Heart right ventricle (tissue), 16 donors: Measurements from ENCODE around the gene CD40. TPM values are rescaled to one million over a fixed set of nuclear protein-coding genes. Genes with fewer than 3 reads are reported as not detected.

Experiments
- ATAC-seq, 8 donors: fragments of 200-7000 bp; cut with Tn5 transposase; one replicate each; pipeline ENCODE4 v1.9.1; 2020; ENCODE audit warnings: mild to moderate bottlenecking in 8 of 8, moderate library complexity in 8 of 8, moderate number of reproducible peaks in 1 of 8
- DNase-seq, 2 donors: peaks; one replicate each; pipeline ENCODE4 v3.0.0-alpha.2; 2020
- H3K27ac ChIP-seq, 10 donors: fragments of 200-600 bp; sonication (generic) in 2 of 10; one replicate each; pipeline versions ENCODE4 v1.5.0 to v1.8.0; 2020 to 2022; ENCODE audit warnings: mild to moderate bottlenecking in 3 of 10
- H3K27me3 ChIP-seq, 7 donors: fragments of 200-600 bp; one replicate each; pipeline ENCODE4 v1.8.0; 2021 to 2022; ENCODE audit warnings: mild to moderate bottlenecking in 2 of 7
- H3K36me3 ChIP-seq, 9 donors: fragments of 200-600 bp; sonication (generic) in 1 of 9; one replicate each; pipeline versions ENCODE4 v1.5.0 to v1.8.0; 2020 to 2022; ENCODE audit warnings: mild to moderate bottlenecking in 2 of 9
- H3K4me1 ChIP-seq, 9 donors: fragments of 200-600 bp; sonication (generic) in 1 of 9; one replicate each; pipeline versions ENCODE4 v1.5.0 to v1.8.0; 2020 to 2022; ENCODE audit warnings: mild to moderate bottlenecking in 4 of 9
- H3K4me3 ChIP-seq, 10 donors: fragments of 200-600 bp; sonication (generic) in 2 of 10; one replicate each; pipeline versions ENCODE4 v1.5.0 to v1.8.0; 2020 to 2022; ENCODE audit warnings: mild to moderate bottlenecking in 7 of 10, moderate library complexity in 2 of 10
- H3K9me3 ChIP-seq, 11 donors: fragments of 200-600 bp in 10 of 11; sonication (generic) in 2 of 11; one replicate each; pipeline versions ENCODE4 v1.5.0 to v1.8.0; 2013 to 2022; ENCODE audit warnings: mild to moderate bottlenecking in 2 of 11, control low read depth in 1 of 11, moderate library complexity in 1 of 11
- WGBS, 2 donors: extraction: QIAGEN DNeasy Blood & Tissue Kit; methylation state at CpG; one replicate each; pipeline ENCODE4 v1.1.7; 2013; ENCODE audit warnings: inconsistent platforms in 1 of 2; 5-methylcytosine and 5-hydroxymethylcytosine counted together
- intact Hi-C, 10 donors: fragments of 100-400 bp; cut with DNase I; formaldehyde crosslinking; loops; one replicate each; pipeline versions ENCODE4 v1.11.1 to v1.14.2; 2022
- long read RNA-seq, 3 donors: library from polyadenylated mRNA; unstranded; transcript quantifications; one replicate each; pipeline ENCODE4 v2.0.0, GENCODE V29; 2020 to 2021
- polyA plus RNA-seq, 2 donors: library from polyadenylated mRNA; stranded (reverse); fragments of 200-250 nt; gene quantifications; one replicate each; pipeline ENCODE4 v1.2.3, GENCODE V29; 2013
- total RNA-seq, 10 donors: library from RNA; stranded (reverse); fragmentation: NEBNext Ultra II Directional in 3 of 10; extraction: Animal tissue kit (Norgen Biotek cat#: 25700) in 3 of 10; gene quantifications; one replicate each; pipeline versions ENCODE4 v1.2.1 to v1.2.4, GENCODE V29; 2021 to 2023
- TF ChIP-seq, protein P1 (sequence below), 9 donors: fragments of 200-600 bp; sonication (generic) in 2 of 9; IDR thresholded peaks; one replicate each; pipeline versions ENCODE4 v1.5.0 to v1.8.0; 2021 to 2022; ENCODE audit warnings: antibody characterized with exemption in 9 of 9, mild to moderate bottlenecking in 5 of 9, moderate library complexity in 1 of 9
- donor health status: Arrhythmogenic right ventricular cardiomyopathy.
- donor health status: ischemic (EF 13 %, LVEDD 7.1; RV severe dilation, severe dysfunction).
- donor health status: healthy with polysubstance abuse.
- donor health status: DM: no; HTN: yes; CAD: no.
- donor health status: DM: no; HTN: no; CAD: no.
- donor health status: ischemic (EF 25% LVEDD 6.9; RV normal size, moderate dysfunction).
- donor health status: ischemic (EF 25% LVEDD 5.7; RV mildly dilated, moderate dysfunction).
- donor health status: healthy.
- donor health status: DM: yes; HTN: yes; CAD: no.
- donor health status: Ischemic cardiomyopathy.
- donor health status: ischemic (EF 35%, LVEDD 5.7; RV mildly dilated, moderate dysfunction).
- donor health status: nonischemic (EF 11% LVEDD 7.7; RV severe dilation, severe dysfunction).
- donor health status: DM: yes; HTN: yes; CAD: no.
- donor health status: PGD.
- donor health status: ischemic (EF 29% LVEDD 5.4; RV normal size, mild dysfunction).
- donor health status: nonischemic (EF 23%, LVEDD 6.1; RV moderate dilation, normal function).

CD40 gene
- 10 to 100 TPM in 1 of 10 donors, 1 to 10 TPM in 9; 2.6 to 25.0 (median 5.9) TPM for total RNA-seq
- 1 to 10 TPM; 7.9 to 9.3 TPM for polyA plus RNA-seq
- long read RNA-seq, donor 1, transcript CD40-202 (9 exons, 1,729 nt), result major isoform, 10 of 14 reads
- long read RNA-seq, donor 1, partial matches to known transcripts, result 0 of 14 reads
- long read RNA-seq, donor 1, other reads (novel, unspliced or antisense), result 3 of 14 reads
- long read RNA-seq, donor 2, transcript CD40-202 (9 exons, 1,729 nt), result major isoform, 9 of 15 reads
- long read RNA-seq, donor 2, partial matches to known transcripts, result 2 of 15 reads
- long read RNA-seq, donor 2, other reads (novel, unspliced or antisense), result 2 of 15 reads
- long read RNA-seq, donor 3, transcript CD40-202 (9 exons, 1,729 nt), result major isoform, 13 of 22 reads
- long read RNA-seq, donor 3, partial matches to known transcripts, result 0 of 22 reads
- long read RNA-seq, donor 3, other reads (novel, unspliced or antisense), result 6 of 22 reads

DNA sequence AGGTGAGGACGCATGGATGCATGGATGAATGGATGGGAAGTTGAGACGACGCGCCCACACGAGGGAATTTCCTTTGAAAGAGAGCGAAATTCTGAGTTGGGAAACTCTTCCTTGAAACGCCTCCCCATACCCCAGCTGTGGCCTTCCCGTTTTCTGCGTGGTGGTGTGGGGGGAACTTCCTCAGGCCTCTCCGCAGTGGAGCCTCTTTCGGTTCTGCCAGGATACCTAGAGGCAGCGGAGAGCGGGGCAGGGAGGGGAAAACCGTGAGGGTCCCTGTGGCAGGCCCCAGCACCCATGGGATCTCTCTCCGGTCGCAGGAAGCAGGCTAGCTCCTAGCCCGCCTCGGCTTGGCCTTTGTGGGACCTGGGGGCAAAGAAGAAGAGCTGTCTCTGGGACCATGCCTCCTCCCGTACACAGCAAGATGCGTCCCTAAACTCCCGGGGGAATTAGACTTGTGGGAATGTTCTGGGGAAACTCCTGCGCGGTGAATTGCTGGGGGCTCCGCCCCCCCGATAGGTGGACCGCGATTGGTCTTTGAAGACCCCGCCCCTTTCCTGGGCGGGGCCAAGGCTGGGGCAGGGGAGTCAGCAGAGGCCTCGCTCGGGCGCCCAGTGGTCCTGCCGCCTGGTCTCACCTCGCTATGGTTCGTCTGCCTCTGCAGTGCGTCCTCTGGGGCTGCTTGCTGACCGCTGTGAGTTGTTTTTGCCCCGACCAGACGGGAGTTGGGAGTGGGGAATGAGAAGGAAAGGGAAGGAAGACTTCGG, at the start of gene CD40:
Gene CD40 (plus strand): TSS at position 611 of the 764 bp plus-strand sequence. CDS start 30 bp downstream, at position 641.
- 8 to 14% methylated on average over 40 of the region's 40 CpGs for WGBS, 2 donors
- H3K4me3 ChIP-seq, result peak within 1 kb of the TSS; percentile 38 to 71 (median 62)
- H3K27ac ChIP-seq, result peak within 1 kb of the TSS; percentile 44 to 93 (median 84)
- ATAC-seq (peak; percentile 94 to 98 (median 97)), DNase-seq (peak; percentile 88 to 91)
- H3K36me3 ChIP-seq, result peaks cover 0 to 15% (median 3%) of the 10 kb centered on the region in 9 donors
- TF ChIP-seq, protein P1, sequence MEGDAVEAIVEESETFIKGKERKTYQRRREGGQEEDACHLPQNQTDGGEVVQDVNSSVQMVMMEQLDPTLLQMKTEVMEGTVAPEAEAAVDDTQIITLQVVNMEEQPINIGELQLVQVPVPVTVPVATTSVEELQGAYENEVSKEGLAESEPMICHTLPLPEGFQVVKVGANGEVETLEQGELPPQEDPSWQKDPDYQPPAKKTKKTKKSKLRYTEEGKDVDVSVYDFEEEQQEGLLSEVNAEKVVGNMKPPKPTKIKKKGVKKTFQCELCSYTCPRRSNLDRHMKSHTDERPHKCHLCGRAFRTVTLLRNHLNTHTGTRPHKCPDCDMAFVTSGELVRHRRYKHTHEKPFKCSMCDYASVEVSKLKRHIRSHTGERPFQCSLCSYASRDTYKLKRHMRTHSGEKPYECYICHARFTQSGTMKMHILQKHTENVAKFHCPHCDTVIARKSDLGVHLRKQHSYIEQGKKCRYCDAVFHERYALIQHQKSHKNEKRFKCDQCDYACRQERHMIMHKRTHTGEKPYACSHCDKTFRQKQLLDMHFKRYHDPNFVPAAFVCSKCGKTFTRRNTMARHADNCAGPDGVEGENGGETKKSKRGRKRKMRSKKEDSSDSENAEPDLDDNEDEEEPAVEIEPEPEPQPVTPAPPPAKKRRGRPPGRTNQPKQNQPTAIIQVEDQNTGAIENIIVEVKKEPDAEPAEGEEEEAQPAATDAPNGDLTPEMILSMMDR (IDR thresholded peaks at IDR 0.05), result no peak
- H3K9me3 ChIP-seq, result no peaks in the 10 kb centered on the region
- H3K27me3 ChIP-seq, result peaks cover 0 to 11% (median 0%) of the 10 kb centered on the region in 7 donors
- intact Hi-C loops, result no loop called here
- peaks cover 7 to 54% (median 46%) of the 10 kb centered on the region in 9 donors for H3K4me1 ChIP-seq

GRCh38 chr20:46070215-46070900, 47.8 kb upstream of the CD40 start:
- Histone ChIP-seq H3K36me3 (peaks cover 2 to 85% (median 47%) of the 10 kb centered on the region in 9 donors), H3K4me3 (no peak overlapping the region), H3K27me3 (no peaks in the 10 kb centered on the region), H3K4me1 (peaks cover 0 to 20% (median 0%) of the 10 kb centered on the region in 9 donors), H3K9me3 (no peaks in the 10 kb centered on the region), H3K27ac (no peak overlapping the region)
- no peak for ATAC-seq
- TF ChIP-seq, protein P1 (IDR thresholded peaks at IDR 0.05), result no peak
- no peak for DNase-seq
- intact Hi-C loops, result no loop called here
- whole genome bisulfite sequencing, 2 donors, result 96 to 97% methylated on average over 20 of the region's 20 CpGs

DNA sequence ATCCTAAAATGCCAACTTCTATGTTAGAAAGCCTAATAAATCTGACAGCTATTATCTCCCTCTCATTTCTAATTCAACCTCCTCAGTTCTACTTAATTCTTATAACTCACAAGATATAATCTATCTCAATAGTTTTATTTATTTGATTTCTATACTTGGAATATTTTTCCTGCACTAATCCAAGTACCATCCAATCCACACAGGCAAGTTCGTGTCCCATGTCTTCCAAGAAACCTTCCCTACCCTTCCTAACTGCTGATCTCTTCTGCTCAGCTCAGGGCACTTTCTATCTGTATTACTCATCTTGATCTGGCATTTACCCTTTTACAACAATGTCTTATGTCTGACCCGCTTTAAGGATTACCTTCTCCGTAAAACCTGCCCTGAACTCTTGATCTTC, 46.5 kb upstream of the CD40 start:
- Histone ChIP-seq H3K4me1 (peaks cover 0 to 20% (median 0%) of the 10 kb centered on the region in 9 donors), H3K27me3 (no peaks in the 10 kb centered on the region), H3K36me3 (peaks cover 0 to 80% (median 36%) of the 10 kb centered on the region in 9 donors), H3K27ac (no peak overlapping the region), H3K4me3 (no peak overlapping the region), H3K9me3 (no peaks in the 10 kb centered on the region)
- TF ChIP-seq, protein P1 (IDR thresholded peaks at IDR 0.05), result no peak
- ATAC-seq (no peak), DNase-seq (no peak)
- 92 to 93% methylated on average over 3 of the region's 3 CpGs for WGBS, 2 donors
- intact Hi-C loops, result no loop called here

DNA sequence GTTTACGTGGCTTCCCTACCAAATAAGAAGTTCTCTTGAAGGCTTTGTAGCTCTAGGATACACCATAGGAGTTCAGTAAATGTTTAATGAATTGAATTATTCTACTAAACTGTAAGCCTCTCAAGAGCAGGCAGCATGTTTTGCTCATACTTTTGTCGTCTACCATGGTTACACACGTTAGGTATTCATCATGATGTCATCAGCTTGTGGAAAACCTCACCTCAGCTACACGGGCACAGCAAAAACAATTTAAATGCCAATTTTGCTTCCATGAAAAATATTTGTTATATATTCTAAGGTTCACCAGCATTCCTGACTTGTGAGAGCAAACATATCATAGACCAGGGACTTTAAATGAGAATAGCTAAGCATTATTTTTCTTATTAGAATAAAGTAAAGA, 45.1 kb upstream of the CD40 start:
- H3K4me1 ChIP-seq, result peaks cover 0 to 20% (median 0%) of the 10 kb centered on the region in 9 donors
- H3K4me3 ChIP-seq, result no peak overlapping the region
- ATAC-seq, result no peak
- TF ChIP-seq, protein P1 (IDR thresholded peaks at IDR 0.05), result no peak
- no peak overlapping the region for H3K27ac ChIP-seq
- WGBS, 2 donors, result 89 to 91% methylated on average over 4 of the region's 4 CpGs
- H3K36me3 ChIP-seq, result peaks cover 0 to 80% (median 29%) of the 10 kb centered on the region in 9 donors
- no peaks in the 10 kb centered on the region for H3K9me3 ChIP-seq
- intact Hi-C loops, result no loop called here
- H3K27me3 ChIP-seq, result no peaks in the 10 kb centered on the region
- no peak for DNase-seq
